MCF 10A (cell line): ENCODE results near the gene MMP10. TPM values are rescaled to one million over a fixed set of nuclear protein-coding genes. Genes with fewer than 3 reads are reported as not detected.

ENCODE experiments used
- BruUV-seq: library from RNA; stranded (reverse); fragments of 400-500 nt; replicated peaks from 2 replicates; lab custom pipeline; 2021; lab: Mats Ljungman, UMichigan
- CTCF ChIA-PET: fragments of 300-600 bp; sonication (Branson Sonifier 250); formaldehyde crosslinking; extraction: SDS; loops from one replicate; lab custom pipeline; 2021; ENCODE audit warnings: antibody characterized with exemption, inconsistent platforms; lab: Yijun Ruan, JAX
- POLR2A ChIA-PET: fragments of 300-600, 350-650 bp; sonication (Branson Sonifier 250); formaldehyde crosslinking; extraction: SDS; loops from one replicate; lab custom pipeline; 2020; ENCODE audit warnings: antibody characterized with exemption, inconsistent platforms; lab: Yijun Ruan, JAX
- DNase-seq: peaks from one replicate; pipeline ENCODE4 v3.0.0-alpha.2; 2018; ENCODE audit not compliant: unreplicated experiment
- H3K27ac Mint-ChIP-seq: one replicate; pipeline ENCODE4 v1.8.0; 2022; ENCODE audit warnings: mild to moderate bottlenecking, low read depth, mixed read lengths; ENCODE audit not compliant: unreplicated experiment
- H3K27me3 Mint-ChIP-seq: one replicate; pipeline ENCODE4 v1.8.0; 2022; ENCODE audit warnings: mixed read lengths; ENCODE audit not compliant: insufficient read depth, unreplicated experiment
- H3K36me3 Mint-ChIP-seq: one replicate; pipeline ENCODE4 v1.8.0; 2022; ENCODE audit warnings: mild to moderate bottlenecking, moderate library complexity, mixed read lengths; ENCODE audit not compliant: insufficient read depth, unreplicated experiment
- H3K4me1 Mint-ChIP-seq: one replicate; pipeline ENCODE4 v1.8.0; 2022; ENCODE audit warnings: mixed read lengths; ENCODE audit not compliant: insufficient read depth, unreplicated experiment
- H3K4me3 Mint-ChIP-seq: one replicate; pipeline ENCODE4 v1.8.0; 2022; ENCODE audit warnings: mild to moderate bottlenecking, moderate library complexity, mixed read lengths; ENCODE audit not compliant: unreplicated experiment
- H3K9me3 Mint-ChIP-seq: one replicate; pipeline ENCODE4 v1.8.0; 2022; ENCODE audit warnings: mixed read lengths; ENCODE audit not compliant: unreplicated experiment
- intact Hi-C: fragments of 100-400 bp; cut with micrococcal nuclease; formaldehyde crosslinking; loops from 2 replicates; pipeline ENCODE4 v1.14.1; 2022
- total RNA-seq: library from RNA; stranded (reverse); gene quantifications from 2 replicates; pipeline ENCODE4 v1.2.3, GENCODE V29; 2022
- TF ChIP-seq, protein P1 (sequence below): fragments of 200-600 bp; IDR thresholded peaks from one replicate; pipeline ENCODE4 v1.8.0; 2022; ENCODE audit warnings: antibody characterized with exemption, mild to moderate bottlenecking; ENCODE audit not compliant: unreplicated experiment

MMP10 gene
- total RNA-seq, 1 experiment from 2014 or later, result 0.75 TPM

DNA sequence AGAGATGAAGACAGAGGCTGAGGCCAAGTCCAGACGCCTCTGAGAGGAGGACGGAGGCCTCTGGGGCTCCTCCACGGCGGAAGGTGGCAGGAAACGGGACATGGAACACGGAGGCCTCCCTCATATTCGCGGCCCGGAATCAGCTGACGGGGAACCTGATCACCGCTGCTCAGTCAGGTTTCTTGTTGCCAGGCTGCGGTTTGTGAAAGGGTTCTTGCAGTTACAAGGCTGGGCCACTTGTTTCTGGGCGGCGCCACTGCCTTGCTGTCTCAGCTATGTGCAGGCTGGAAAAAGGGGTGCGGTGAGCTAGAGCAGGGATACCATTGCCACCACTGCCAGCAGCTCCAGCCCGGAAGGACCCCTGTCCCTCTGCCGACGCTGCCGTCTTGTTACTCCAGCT, 27.5 kb upstream of the MMP10 start:
- no peaks in the 10 kb centered on the region for H3K36me3 Mint-ChIP-seq
- no peak overlapping the region for H3K4me3 Mint-ChIP-seq
- no peak overlapping the region for H3K27ac Mint-ChIP-seq
- intact Hi-C loops, result no loop called here
- TF ChIP-seq, protein P1, sequence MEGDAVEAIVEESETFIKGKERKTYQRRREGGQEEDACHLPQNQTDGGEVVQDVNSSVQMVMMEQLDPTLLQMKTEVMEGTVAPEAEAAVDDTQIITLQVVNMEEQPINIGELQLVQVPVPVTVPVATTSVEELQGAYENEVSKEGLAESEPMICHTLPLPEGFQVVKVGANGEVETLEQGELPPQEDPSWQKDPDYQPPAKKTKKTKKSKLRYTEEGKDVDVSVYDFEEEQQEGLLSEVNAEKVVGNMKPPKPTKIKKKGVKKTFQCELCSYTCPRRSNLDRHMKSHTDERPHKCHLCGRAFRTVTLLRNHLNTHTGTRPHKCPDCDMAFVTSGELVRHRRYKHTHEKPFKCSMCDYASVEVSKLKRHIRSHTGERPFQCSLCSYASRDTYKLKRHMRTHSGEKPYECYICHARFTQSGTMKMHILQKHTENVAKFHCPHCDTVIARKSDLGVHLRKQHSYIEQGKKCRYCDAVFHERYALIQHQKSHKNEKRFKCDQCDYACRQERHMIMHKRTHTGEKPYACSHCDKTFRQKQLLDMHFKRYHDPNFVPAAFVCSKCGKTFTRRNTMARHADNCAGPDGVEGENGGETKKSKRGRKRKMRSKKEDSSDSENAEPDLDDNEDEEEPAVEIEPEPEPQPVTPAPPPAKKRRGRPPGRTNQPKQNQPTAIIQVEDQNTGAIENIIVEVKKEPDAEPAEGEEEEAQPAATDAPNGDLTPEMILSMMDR, result peak; percentile 34
- DNase-seq, result peak; percentile 50
- no TSS peak for BruUV-seq
- no peaks in the 10 kb centered on the region for H3K27me3 Mint-ChIP-seq
- H3K4me1 Mint-ChIP-seq, result peaks cover 9% of the 10 kb centered on the region
- ChIA-PET POLR2A (interaction anchor here (0.9 kb wide), 1 partner anchor 132 kb away, joined by 3 read pairs; no protein-coding TSS in a partner anchor), CTCF (interaction anchor here (1.1 to 1.5 kb wide), 3 partner anchors 10 to 133 kb away, joined by 4 to 7 read pairs (median 4); no protein-coding TSS in a partner anchor)
- H3K9me3 Mint-ChIP-seq, result no peaks in the 10 kb centered on the region

DNA sequence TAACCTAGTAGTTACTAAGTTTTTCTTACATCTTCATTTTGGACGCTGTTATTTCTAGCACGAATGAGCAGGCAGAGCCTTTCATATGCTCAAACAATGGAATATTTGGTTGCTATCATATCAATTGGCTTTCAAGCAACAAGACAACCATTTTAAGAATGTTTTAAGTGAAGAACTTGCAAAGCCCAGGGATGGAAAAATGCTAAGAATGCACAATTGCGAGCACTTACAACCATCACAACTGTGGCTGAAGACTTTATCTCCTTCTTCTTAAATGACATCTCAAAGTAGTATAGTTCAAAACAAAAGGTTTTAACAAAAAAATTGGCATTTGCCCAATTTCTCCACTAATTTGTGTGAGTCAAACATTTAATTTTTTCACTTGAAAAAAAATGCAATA, 25.9 kb upstream of the MMP10 start:
- POLR2A ChIA-PET, result no interaction called here
- Mint-ChIP-seq H3K4me3 (no peak overlapping the region), H3K9me3 (no peaks in the 10 kb centered on the region), H3K27ac (no peak overlapping the region), H3K27me3 (no peaks in the 10 kb centered on the region), H3K36me3 (no peaks in the 10 kb centered on the region), H3K4me1 (peaks cover 6% of the 10 kb centered on the region)
- no TSS peak for BruUV-seq
- intact Hi-C loops, result no loop called here
- DNase-seq, result no peak
- TF ChIP-seq, protein P1, result no peak
- CTCF ChIA-PET, result interaction anchor here (1.5 kb wide), 1 partner anchor 135 kb away, joined by 7 read pairs; no protein-coding TSS in a partner anchor

DNA sequence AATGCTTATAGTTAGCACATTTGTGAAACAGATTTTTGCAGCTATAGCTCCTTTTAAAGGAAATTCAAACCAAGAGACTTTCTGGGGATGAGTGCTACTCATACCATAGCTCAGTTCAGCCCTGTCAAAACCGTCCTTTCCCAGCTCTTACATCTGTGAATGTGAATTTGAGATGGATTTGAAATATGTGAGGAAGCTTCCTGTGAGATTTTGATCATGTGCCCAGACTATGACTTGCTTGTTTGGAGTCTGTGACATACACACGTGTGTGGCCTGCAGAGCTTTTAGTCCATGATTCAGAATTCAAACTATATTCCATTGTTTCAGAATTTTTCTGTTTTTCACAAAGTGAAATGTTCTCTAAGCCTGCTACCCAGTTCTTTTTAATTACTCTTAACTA, 21.9 kb upstream of the MMP10 start:
- Mint-ChIP-seq H3K4me1 (peaks cover 6% of the 10 kb centered on the region), H3K9me3 (no peaks in the 10 kb centered on the region), H3K4me3 (no peak overlapping the region), H3K27ac (no peak overlapping the region), H3K36me3 (peaks cover 6% of the 10 kb centered on the region), H3K27me3 (no peaks in the 10 kb centered on the region)
- ChIA-PET CTCF (interaction anchor here (0.6 to 2.6 kb wide), 8 partner anchors 8 to 734 kb away, joined by 3 to 19 read pairs (median 4); no protein-coding TSS in a partner anchor), POLR2A (interaction anchor here (0.6 to 1.3 kb wide), 6 partner anchors 11 to 393 kb away, joined by 3 to 7 read pairs (median 4); no protein-coding TSS in a partner anchor)
- BruUV-seq, result no TSS peak
- intact Hi-C loops, result no loop called here
- TF ChIP-seq, protein P1, result no peak
- peak; percentile 63 for DNase-seq

DNA sequence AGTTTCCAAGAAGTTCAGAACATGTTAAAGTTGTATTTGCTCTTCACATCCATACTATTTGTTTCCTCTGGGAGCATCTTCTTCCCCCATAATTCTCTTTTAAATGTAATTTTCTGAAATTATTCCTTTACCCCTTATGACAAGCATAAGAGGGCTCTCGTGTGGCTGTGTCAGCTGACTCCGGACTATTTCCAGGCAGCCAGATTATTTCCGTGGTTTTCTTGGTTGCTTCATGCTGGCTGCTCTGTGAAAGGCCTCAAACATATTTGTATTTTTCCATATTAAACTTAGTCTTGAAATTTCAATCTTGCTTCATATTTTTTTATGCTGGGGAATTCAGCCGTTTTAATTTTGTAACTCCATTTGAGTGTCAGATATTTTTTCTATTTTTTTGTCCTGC, 20.3 kb upstream of the MMP10 start:
- CTCF ChIA-PET, result interaction anchor here (1.4 to 2.6 kb wide), 3 partner anchors 10 to 67 kb away, joined by 4 to 12 read pairs (median 4); no protein-coding TSS in a partner anchor

More for the DNA sequence above, 20.3 kb upstream of the MMP10 start:
- no peak for DNase-seq
- no peaks in the 10 kb centered on the region for H3K9me3 Mint-ChIP-seq
- intact Hi-C loops, result no loop called here
- POLR2A ChIA-PET, result no interaction called here
- TF ChIP-seq, protein P1, result no peak
- no peak overlapping the region for H3K27ac Mint-ChIP-seq
- H3K4me3 Mint-ChIP-seq, result no peak overlapping the region
- no TSS peak for BruUV-seq
- peaks cover 6% of the 10 kb centered on the region for H3K4me1 Mint-ChIP-seq
- H3K36me3 Mint-ChIP-seq, result peaks cover 6% of the 10 kb centered on the region
- no peaks in the 10 kb centered on the region for H3K27me3 Mint-ChIP-seq
